Keratinocyte (primary cell): ENCODE data around the gene ARNT2. TPM values are rescaled to one million over a fixed set of nuclear protein-coding genes. Genes with fewer than 3 reads are reported as not detected.
A peak's percentile ranks its signal among the peaks of the same experiment; 100 is the strongest.

Experiments
- DNase-seq: peaks from one replicate; pipeline ENCODE4 v3.0.0-alpha.2; 2011; ENCODE audit warnings: low read depth, missing footprints, low spot score
- FAIRE-seq: peaks from 2 replicates; lab custom pipeline; 2011; peaks lifted over from hg19 to GRCh38; lab: Jason Lieb, UNC
- H2AFZ ChIP-seq: 2 replicates; pipeline ENCODE4 v1.6.0; 2012; ENCODE audit warnings: low read length, control low read depth, inconsistent platforms; ENCODE audit not compliant: control insufficient read depth
- H3K27ac ChIP-seq: 2 replicates; pipeline ENCODE4 v1.5.1; 2011; ENCODE audit warnings: low read length; ENCODE audit not compliant: control insufficient read depth, insufficient read depth
- H3K27me3 ChIP-seq: 3 replicates; pipeline ENCODE4 v1.6.0; 2011; ENCODE audit warnings: low read length; ENCODE audit not compliant: control insufficient read depth, insufficient read depth; ENCODE audit errors: extremely low read depth
- H3K36me3 ChIP-seq, 2 experiments: 2 replicates in 1 of 2; 3 replicates in 1 of 2; pipeline ENCODE4 v1.5.1; 2011; ENCODE audit warnings: low read length in 2 of 2, mild to moderate bottlenecking in 1 of 2; ENCODE audit not compliant: control insufficient read depth in 2 of 2, insufficient read depth in 2 of 2; ENCODE audit errors: extremely low read depth in 1 of 2
- H3K4me1 ChIP-seq: 3 replicates; pipeline ENCODE4 v1.5.1; 2011; ENCODE audit warnings: low read length; ENCODE audit not compliant: control insufficient read depth, insufficient read depth; ENCODE audit errors: extremely low read depth
- H3K4me2 ChIP-seq: 3 replicates; pipeline ENCODE4 v1.6.0; 2011; ENCODE audit warnings: low read depth, low read length; ENCODE audit not compliant: control insufficient read depth, insufficient read depth; ENCODE audit errors: extremely low read depth
- H3K4me3 ChIP-seq, 3 experiments: fragments of 200-600 bp in 1 of 3; sonication (generic) in 1 of 3; 2 replicates in 2 of 3; 3 replicates in 1 of 3; pipeline ENCODE4 v1.5.1; 2011 to 2016; ENCODE audit warnings: low read length in 3 of 3, mild to moderate bottlenecking in 3 of 3, control low read depth in 2 of 3, inconsistent platforms in 1 of 3, low read depth in 1 of 3, mixed read lengths in 1 of 3, mixed run types in 1 of 3, moderate library complexity in 1 of 3; ENCODE audit not compliant: control insufficient read depth in 2 of 3, insufficient read depth in 2 of 3; ENCODE audit errors: extremely low read depth in 1 of 3
- H3K79me2 ChIP-seq: 2 replicates; pipeline ENCODE4 v1.6.0; 2012; ENCODE audit warnings: low read length; ENCODE audit not compliant: control insufficient read depth, insufficient read depth
- H3K9ac ChIP-seq: 3 replicates; pipeline ENCODE4 v1.6.0; 2011; ENCODE audit warnings: low read length; ENCODE audit not compliant: control insufficient read depth, insufficient read depth; ENCODE audit errors: extremely low read depth
- H3K9me1 ChIP-seq: 3 replicates; pipeline ENCODE4 v1.6.0; 2011; ENCODE audit warnings: low read length; ENCODE audit not compliant: control insufficient read depth, insufficient read depth; ENCODE audit errors: extremely low read depth
- H3K9me3 ChIP-seq: 2 replicates; pipeline ENCODE4 v1.5.1; 2012; ENCODE audit warnings: low read depth, low read length; ENCODE audit not compliant: control insufficient read depth
- H4K20me1 ChIP-seq: 3 replicates; pipeline ENCODE4 v1.6.0; 2011; ENCODE audit warnings: low read length; ENCODE audit not compliant: control insufficient read depth, insufficient read depth; ENCODE audit errors: extremely low read depth
- CTCF ChIP-seq, 3 experiments: IDR thresholded peaks in 1 of 3; conservative IDR thresholded peaks in 1 of 3; optimal IDR thresholded peaks in 1 of 3; 2 replicates in 2 of 3; 3 replicates in 1 of 3; pipeline versions ENCODE3 to v1.5.1; 2011; ENCODE audit warnings: low read length in 3 of 3, mild to moderate bottlenecking in 3 of 3, moderate library complexity in 2 of 3, control low read depth in 1 of 3, inconsistent platforms in 1 of 3; ENCODE audit not compliant: insufficient read depth in 2 of 3; ENCODE audit errors: extremely low read depth in 1 of 3
- EZH2 ChIP-seq: IDR thresholded peaks from one replicate; pipeline ENCODE4 v1.6.1; 2012; ENCODE audit warnings: inconsistent platforms, mild to moderate bottlenecking, low read length, moderate library complexity
- dilution Hi-C: fragments of 300-500 bp; cut with MboI; formaldehyde crosslinking; loops from one replicate; pipeline ENCODE4 v1.7.0; 2020; ENCODE audit warnings: low sequenced_read_pairs; ENCODE audit not compliant: extremely low pct_ligation_motif_present
- polyA plus RNA-seq, 5 experiments: library from polyadenylated mRNA; depleted of rRNA in 3 of 5; stranded (reverse) in 3 of 5; stranded (forward) in 1 of 5; unstranded in 1 of 5; fragments of >200 nt; gene quantifications; 1 replicate in 1 of 5; 2 replicates in 3 of 5; 3 replicates in 1 of 5; pipeline versions ENCODE4 v1.2.1 to v1.2.3, GENCODE V29; 2011 to 2012; ENCODE audit warnings: missing spikeins in 2 of 5, low read depth in 1 of 5, low replicate concordance in 1 of 5

The ARNT2 gene
- polyA plus RNA-seq, 1 donor (not counting 4 experiments of a cell fraction or from before 2014, with no cell fraction given) = 0.16 TPM

GRCh38 chr15:80415358-80415670 is 11.1 kb downstream of the ARNT2 start:
- DNase-seq (no peak), FAIRE-seq (no peak)
- Histone ChIP-seq H3K27me3 (peaks cover 12% of the 10 kb centered on the region), H3K9me3 (no peaks in the 10 kb centered on the region), H2AFZ (no peak overlapping the region), H3K4me3 (no peak overlapping the region), H3K27ac (no peak overlapping the region), H3K9me1 (no peaks in the 10 kb centered on the region), H4K20me1 (no peaks in the 10 kb centered on the region), H3K9ac (no peak overlapping the region), H3K4me1 (peaks cover 8% of the 10 kb centered on the region), H3K4me2 (no peak overlapping the region), H3K36me3 (no peaks in the 10 kb centered on the region), H3K79me2 (no peaks in the 10 kb centered on the region)
- dilution Hi-C loops = no loop called here
- TF ChIP-seq EZH2 = no peak
- no peak for TF ChIP-seq CTCF (optimal IDR thresholded peaks at IDR 0.05 in 1 of 3, IDR thresholded peaks at IDR 0.05 in 1 of 3, conservative IDR thresholded peaks at IDR 0.05 in 1 of 3; ENCODE audit: extremely low read depth in 1 of 3, insufficient read depth in 2 of 3, low read length in 3 of 3)

GRCh38 chr15:80416702-80417101 is 12.5 kb downstream of the ARNT2 start:
- dilution Hi-C loops = no loop called here
- Histone ChIP-seq H3K27ac (no peak overlapping the region), H3K4me3 (no peak overlapping the region), H3K9ac (no peak overlapping the region), H4K20me1 (no peaks in the 10 kb centered on the region), H2AFZ (no peak overlapping the region), H3K27me3 (peaks cover under 1% of the 10 kb centered on the region), H3K9me3 (no peaks in the 10 kb centered on the region), H3K4me1 (peaks cover 8% of the 10 kb centered on the region), H3K36me3 (no peaks in the 10 kb centered on the region), H3K4me2 (no peak overlapping the region), H3K9me1 (no peaks in the 10 kb centered on the region), H3K79me2 (no peaks in the 10 kb centered on the region)
- TF ChIP-seq CTCF (optimal IDR thresholded peaks at IDR 0.05 in 1 of 3, IDR thresholded peaks at IDR 0.05 in 1 of 3, conservative IDR thresholded peaks at IDR 0.05 in 1 of 3; ENCODE audit: extremely low read depth in 1 of 3, insufficient read depth in 2 of 3, low read length in 3 of 3) (no peak), EZH2 (no peak)
- DNase-seq (no peak), FAIRE-seq (peak; percentile 34)
